ENCODE data around the gene STK4.
"Not testable (repeated sequence)": the region's sequence is repeated elsewhere in the genome, so short reads cannot be mapped to it uniquely, and the experiment has no call there.

Gene STK4

GRCh38 chr20:45012682-45013302 is 46.5 kb downstream of the STK4 start:
- peaks cover 60% of the 10 kb centered on the region for H3K4me1 ChIP-seq (ENCODE audit: control insufficient read depth, insufficient read depth, low read length, unreplicated experiment)
- H3K4me3 ChIP-seq (ENCODE audit: low read depth, low read length), result no peak overlapping the region
- H3K27me3 ChIP-seq (ENCODE audit: insufficient read depth, low read length), result no peaks in the 10 kb centered on the region
- peak overlapping the region; percentile 85; the same call in 1 of the 2 replicates for H3K27ac ChIP-seq (ENCODE audit: low read depth, low read length)
- no peak overlapping the region for H2AFZ ChIP-seq (ENCODE audit: low read length, unreplicated experiment)
- peaks cover 10% of the 10 kb centered on the region for H3K79me2 ChIP-seq (ENCODE audit: control insufficient read depth, insufficient read depth, low read length, unreplicated experiment)
- 0 out of 2 replicates have a peak, but pooled peaks cover 7% of the 10 kb centered on the region for H3K36me3 ChIP-seq (ENCODE audit: insufficient read depth, low read length)

- not testable (repeated sequence) for H3K4me3 ChIP-seq (ENCODE audit: low read depth, low read length); H3K79me2 ChIP-seq (ENCODE audit: control insufficient read depth, insufficient read depth, low read length, unreplicated experiment); H2AFZ ChIP-seq (ENCODE audit: low read length, unreplicated experiment); H3K27me3 ChIP-seq (ENCODE audit: insufficient read depth, low read length); H3K36me3 ChIP-seq (ENCODE audit: insufficient read depth, low read length)
- Histone ChIP-seq H3K4me1 (ENCODE audit: control insufficient read depth, insufficient read depth, low read length, unreplicated experiment) (peaks cover 60% of the 10 kb centered on the region), H3K27ac (ENCODE audit: low read depth, low read length) (peak overlapping the region; percentile 85)
Measured at GRCh38 chr20:45014131-45014530, 47.8 kb downstream of the STK4 start.

- no peaks in the 10 kb centered on the region for H3K27me3 ChIP-seq (ENCODE audit: insufficient read depth, low read length)
- H3K36me3 ChIP-seq (ENCODE audit: insufficient read depth, low read length), result 0 out of 2 replicates have a peak, but pooled peaks cover 7% of the 10 kb centered on the region
- H3K4me1 ChIP-seq (ENCODE audit: control insufficient read depth, insufficient read depth, low read length, unreplicated experiment), result peaks cover 60% of the 10 kb centered on the region
- peaks cover 5% of the 10 kb centered on the region for H3K79me2 ChIP-seq (ENCODE audit: control insufficient read depth, insufficient read depth, low read length, unreplicated experiment)
- H3K4me3 ChIP-seq (ENCODE audit: low read depth, low read length), result peak overlapping the region; percentile 55
- peak overlapping the region; percentile 85 for H3K27ac ChIP-seq (ENCODE audit: low read depth, low read length)
- no peak overlapping the region for H2AFZ ChIP-seq (ENCODE audit: low read length, unreplicated experiment)
Measured at GRCh38 chr20:45014671-45015415, 48.5 kb downstream of the STK4 start.

- Histone ChIP-seq H3K79me2 (ENCODE audit: control insufficient read depth, insufficient read depth, low read length, unreplicated experiment) (peaks cover 5% of the 10 kb centered on the region), H3K4me3 (ENCODE audit: low read depth, low read length) (peak overlapping the region; percentile 55; the same call in 1 of the 2 replicates), H3K36me3 (ENCODE audit: insufficient read depth, low read length) (0 out of 2 replicates have a peak, but pooled peaks cover 7% of the 10 kb centered on the region), H2AFZ (ENCODE audit: low read length, unreplicated experiment) (peak overlapping the region; percentile 45), H3K27ac (ENCODE audit: low read depth, low read length) (peak overlapping the region; percentile 85), H3K4me1 (ENCODE audit: control insufficient read depth, insufficient read depth, low read length, unreplicated experiment) (peaks cover 49% of the 10 kb centered on the region), H3K27me3 (ENCODE audit: insufficient read depth, low read length) (no peaks in the 10 kb centered on the region)
Measured at GRCh38 chr20:45016089-45016671, 49.9 kb downstream of the STK4 start.

GRCh38 chr20:45017281-45017680 is 51.0 kb downstream of the STK4 start:
- Histone ChIP-seq H3K36me3 (ENCODE audit: insufficient read depth, low read length) (0 out of 2 replicates have a peak, but pooled peaks cover 7% of the 10 kb centered on the region), H3K27ac (ENCODE audit: low read depth, low read length) (no peak overlapping the region), H3K4me3 (ENCODE audit: low read depth, low read length) (no peak overlapping the region), H3K27me3 (ENCODE audit: insufficient read depth, low read length) (no peaks in the 10 kb centered on the region), H3K79me2 (ENCODE audit: control insufficient read depth, insufficient read depth, low read length, unreplicated experiment) (peaks cover 5% of the 10 kb centered on the region), H2AFZ (ENCODE audit: low read length, unreplicated experiment) (no peak overlapping the region), H3K4me1 (ENCODE audit: control insufficient read depth, insufficient read depth, low read length, unreplicated experiment) (peaks cover 39% of the 10 kb centered on the region)

GRCh38 chr20:45017857-45018256 is 51.5 kb downstream of the STK4 start:
- peaks cover 5% of the 10 kb centered on the region for H3K79me2 ChIP-seq (ENCODE audit: control insufficient read depth, insufficient read depth, low read length, unreplicated experiment)
- no peak overlapping the region for H3K4me3 ChIP-seq (ENCODE audit: low read depth, low read length)
- H3K4me1 ChIP-seq (ENCODE audit: control insufficient read depth, insufficient read depth, low read length, unreplicated experiment), result peaks cover 36% of the 10 kb centered on the region
- H2AFZ ChIP-seq (ENCODE audit: low read length, unreplicated experiment), result no peak overlapping the region
- H3K36me3 ChIP-seq (ENCODE audit: insufficient read depth, low read length), result 0 out of 2 replicates have a peak, but pooled peaks cover 7% of the 10 kb centered on the region
- H3K27me3 ChIP-seq (ENCODE audit: insufficient read depth, low read length), result no peaks in the 10 kb centered on the region
- H3K27ac ChIP-seq (ENCODE audit: low read depth, low read length), result no peak overlapping the region

GRCh38 chr20:45019027-45019761 is 52.9 kb downstream of the STK4 start:
- 0 out of 2 replicates have a peak, but pooled peaks cover 7% of the 10 kb centered on the region for H3K36me3 ChIP-seq (ENCODE audit: insufficient read depth, low read length)
- peaks cover 27% of the 10 kb centered on the region for H3K4me1 ChIP-seq (ENCODE audit: control insufficient read depth, insufficient read depth, low read length, unreplicated experiment)
- H3K79me2 ChIP-seq (ENCODE audit: control insufficient read depth, insufficient read depth, low read length, unreplicated experiment), result peaks cover 5% of the 10 kb centered on the region

GRCh38 chr20:45019762-45020123 is 53.4 kb downstream of the STK4 start:
- H3K27ac ChIP-seq (ENCODE audit: low read depth, low read length), result no peak overlapping the region
- H3K79me2 ChIP-seq (ENCODE audit: control insufficient read depth, insufficient read depth, low read length, unreplicated experiment), result peaks cover 5% of the 10 kb centered on the region
- H3K4me1 ChIP-seq (ENCODE audit: control insufficient read depth, insufficient read depth, low read length, unreplicated experiment), result peaks cover 22% of the 10 kb centered on the region
- H3K36me3 ChIP-seq (ENCODE audit: insufficient read depth, low read length), result 0 out of 2 replicates have a peak, but pooled peaks cover 7% of the 10 kb centered on the region
- H3K4me3 ChIP-seq (ENCODE audit: low read depth, low read length), result no peak overlapping the region
- H2AFZ ChIP-seq (ENCODE audit: low read length, unreplicated experiment), result no peak overlapping the region
- no peaks in the 10 kb centered on the region for H3K27me3 ChIP-seq (ENCODE audit: insufficient read depth, low read length)

More at GRCh38 chr20:45019027-45019761, 52.9 kb downstream of the STK4 start:
- Histone ChIP-seq H3K27ac (ENCODE audit: low read depth, low read length) (no peak overlapping the region), H2AFZ (ENCODE audit: low read length, unreplicated experiment) (no peak overlapping the region), H3K4me3 (ENCODE audit: low read depth, low read length) (no peak overlapping the region), H3K27me3 (ENCODE audit: insufficient read depth, low read length) (no peaks in the 10 kb centered on the region)

GRCh38 chr20:45020236-45020886 is 54.0 kb downstream of the STK4 start:
- Histone ChIP-seq H3K27ac (ENCODE audit: low read depth, low read length) (no peak overlapping the region), H3K79me2 (ENCODE audit: control insufficient read depth, insufficient read depth, low read length, unreplicated experiment) (peaks cover 5% of the 10 kb centered on the region)

GRCh38 chr20:45021631-45022030 is 55.3 kb downstream of the STK4 start:
- Histone ChIP-seq H3K36me3 (ENCODE audit: insufficient read depth, low read length) (peaks cover 15% of the 10 kb centered on the region; the same call in 1 of the 2 replicates), H3K79me2 (ENCODE audit: control insufficient read depth, insufficient read depth, low read length, unreplicated experiment) (no peaks in the 10 kb centered on the region)

More at GRCh38 chr20:45020236-45020886, 54.0 kb downstream of the STK4 start:
- no peak overlapping the region for H3K4me3 ChIP-seq (ENCODE audit: low read depth, low read length)
- H3K27me3 ChIP-seq (ENCODE audit: insufficient read depth, low read length), result no peaks in the 10 kb centered on the region
- peaks cover 16% of the 10 kb centered on the region for H3K4me1 ChIP-seq (ENCODE audit: control insufficient read depth, insufficient read depth, low read length, unreplicated experiment)
- 0 out of 2 replicates have a peak, but pooled peaks cover 12% of the 10 kb centered on the region for H3K36me3 ChIP-seq (ENCODE audit: insufficient read depth, low read length)
- H2AFZ ChIP-seq (ENCODE audit: low read length, unreplicated experiment), result no peak overlapping the region

More at GRCh38 chr20:45021631-45022030, 55.3 kb downstream of the STK4 start:
- Histone ChIP-seq H3K27me3 (ENCODE audit: insufficient read depth, low read length) (no peaks in the 10 kb centered on the region), H2AFZ (ENCODE audit: low read length, unreplicated experiment) (no peak overlapping the region), H3K4me1 (ENCODE audit: control insufficient read depth, insufficient read depth, low read length, unreplicated experiment) (peaks cover 3% of the 10 kb centered on the region), H3K27ac (ENCODE audit: low read depth, low read length) (no peak overlapping the region), H3K4me3 (ENCODE audit: low read depth, low read length) (no peak overlapping the region)
